HPDE6-E6E7 (cell line): ENCODE data around the gene MTARC2.
"Not testable (repeated sequence)": the region's sequence is repeated elsewhere in the genome, so short reads cannot be mapped to it uniquely, and the experiment has no call there.

Source experiments
- DNase-seq: peaks from one replicate; pipeline ENCODE4 v3.0.0; 2011; ENCODE audit warnings: missing footprints; ENCODE audit errors: extremely low spot score

The MTARC2 gene

GRCh38 chr1:220748089-220748934 is at the start of gene MTARC2:
TSS of gene MTARC2 (plus strand) at chr1:220748322. CDS start at chr1:220748532, 210 bp downstream.
- DNase-seq = peak; percentile 62

DNA sequence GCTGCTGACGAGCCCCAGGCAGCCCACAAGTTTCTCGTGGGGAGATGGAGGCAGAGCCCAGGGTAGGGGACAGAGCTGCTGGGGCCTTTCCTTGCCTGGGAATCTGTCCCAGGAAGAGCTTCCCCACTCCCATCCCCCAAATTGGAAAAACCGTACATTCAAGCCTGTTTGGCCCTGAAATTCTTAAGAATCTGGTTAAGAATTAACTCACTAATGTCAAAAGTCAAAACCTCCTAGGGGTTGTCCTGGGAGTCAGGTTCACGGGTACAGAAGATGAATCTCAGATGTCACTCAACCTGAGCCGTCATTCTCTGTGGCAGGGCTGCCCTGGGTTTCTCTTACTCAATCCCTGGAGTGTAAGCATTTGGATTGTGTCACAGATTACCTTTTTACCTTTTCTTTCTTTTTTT is 49.5 kb upstream of the MTARC2 start:
- no peak for DNase-seq

DNA sequence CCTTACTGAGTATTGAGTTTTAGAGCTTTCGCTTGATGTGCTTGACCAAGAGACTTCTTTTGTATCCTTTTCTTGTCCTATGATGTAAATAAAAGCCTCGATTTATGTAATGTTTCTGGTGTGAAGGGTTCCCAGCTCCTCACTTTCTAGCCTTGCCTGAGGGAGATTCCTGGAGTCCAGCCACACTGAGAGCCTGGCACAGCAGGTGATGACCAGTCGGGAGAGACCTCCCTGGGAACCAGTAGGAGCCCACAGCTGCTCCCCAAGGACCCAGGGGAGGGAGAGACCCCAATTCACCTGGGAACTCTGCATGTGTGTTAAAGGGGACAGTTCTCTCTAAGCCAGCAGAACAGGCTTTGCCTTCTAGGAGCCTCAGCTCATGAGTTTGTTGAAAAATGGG is 49.1 kb upstream of the MTARC2 start:
- DNase-seq = no peak

DNA sequence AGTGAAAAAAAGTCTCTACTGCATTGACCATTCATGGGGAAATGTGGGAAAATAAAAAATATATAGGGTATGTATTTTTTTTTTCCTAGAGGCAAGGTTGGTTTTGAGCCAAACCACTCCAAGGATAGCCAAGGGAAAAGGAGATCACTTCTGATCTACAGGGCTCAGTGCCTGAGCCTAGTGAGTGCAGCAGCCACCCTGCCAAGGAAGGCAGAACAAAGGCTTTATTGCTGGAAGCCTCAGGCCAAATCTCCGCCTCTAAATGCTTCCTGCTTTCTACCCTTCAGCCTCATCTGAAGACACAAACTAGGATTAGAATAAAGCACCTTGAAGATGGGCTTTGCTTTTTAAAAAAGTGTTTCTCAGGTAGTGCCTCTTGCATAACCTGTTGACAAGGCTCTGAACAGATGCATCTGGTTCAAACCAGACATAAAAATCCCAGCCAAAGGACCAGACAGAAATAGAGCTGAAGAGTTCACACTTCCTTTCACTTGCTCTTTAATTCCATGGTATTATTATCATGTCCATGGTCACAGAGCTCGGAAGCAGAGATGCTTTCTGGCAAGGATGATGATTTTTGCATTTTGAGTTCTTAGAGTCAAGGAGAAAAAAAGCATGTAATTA is 47.5 kb upstream of the MTARC2 start:
- DNase-seq = no peak

DNA sequence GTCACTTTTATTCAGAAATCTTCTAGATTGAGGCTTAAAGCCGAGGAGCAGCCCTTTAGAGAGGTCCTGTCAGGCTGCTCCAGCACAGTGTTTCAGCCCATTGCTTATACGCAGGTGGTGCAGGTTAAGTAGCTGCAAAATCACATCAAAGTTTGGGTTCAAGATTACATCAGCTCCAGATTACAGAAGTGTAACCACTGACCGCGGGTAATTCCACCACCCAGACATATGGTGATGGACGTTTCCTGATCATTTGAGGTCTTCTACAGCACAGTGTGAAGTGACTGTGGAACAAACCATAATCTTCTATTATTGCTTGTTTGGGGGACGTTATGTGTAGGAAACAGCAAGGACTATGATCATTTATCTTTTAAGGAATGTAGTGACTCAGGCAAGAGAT is 46.1 kb upstream of the MTARC2 start:
- no peak for DNase-seq

- DNase-seq = no peak
Observed at GRCh38 chr1:220702733-220703270, 45.3 kb upstream of the MTARC2 start.

DNA sequence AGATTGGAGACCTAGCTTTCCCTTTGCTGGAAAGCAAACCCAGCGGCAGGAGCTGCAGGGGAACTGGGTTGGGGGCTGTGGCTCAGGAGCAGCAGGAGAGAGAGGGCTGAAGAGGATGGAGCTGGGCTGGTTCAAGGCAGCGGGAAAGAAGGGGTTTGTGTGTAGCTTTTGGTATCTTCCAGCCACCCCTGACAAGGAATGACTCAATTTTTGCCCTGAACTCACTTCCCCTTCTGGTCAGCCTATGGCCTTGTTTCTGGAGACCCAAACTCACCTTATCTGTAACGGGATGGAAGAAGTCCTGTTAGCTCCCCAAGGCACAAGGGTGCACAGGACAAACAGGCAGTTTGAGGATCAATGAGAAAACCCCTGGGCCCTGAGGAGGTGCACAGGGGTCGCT is 44.8 kb upstream of the MTARC2 start:
- DNase-seq = no peak

- DNase-seq = no peak
Observed at GRCh38 chr1:220705782-220706181, 42.3 kb upstream of the MTARC2 start.

- no peak for DNase-seq
Observed at GRCh38 chr1:220706480-220706879, 41.6 kb upstream of the MTARC2 start.

GRCh38 chr1:220707160-220707559 is 41.0 kb upstream of the MTARC2 start:
- DNase-seq = no peak

DNA sequence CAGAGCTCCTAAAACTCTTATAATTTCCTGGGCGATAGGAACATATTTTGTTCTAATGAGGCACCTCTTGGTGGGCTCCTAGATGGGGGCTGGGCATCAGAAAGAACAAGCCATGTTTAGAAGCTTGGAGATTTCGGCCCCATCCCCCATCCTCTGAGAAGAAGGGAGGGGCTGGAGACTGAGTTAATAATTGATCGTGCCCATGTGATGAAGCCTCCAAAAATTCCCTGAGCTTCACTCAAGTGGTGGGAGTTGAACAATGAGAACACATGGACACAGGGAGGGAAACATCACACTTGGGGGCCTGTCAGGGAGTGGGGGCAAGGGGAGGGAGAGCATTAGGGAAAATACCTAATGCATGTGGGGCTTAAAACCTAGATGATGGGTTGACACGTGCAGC is 39.9 kb upstream of the MTARC2 start:
- DNase-seq = no peak

DNA sequence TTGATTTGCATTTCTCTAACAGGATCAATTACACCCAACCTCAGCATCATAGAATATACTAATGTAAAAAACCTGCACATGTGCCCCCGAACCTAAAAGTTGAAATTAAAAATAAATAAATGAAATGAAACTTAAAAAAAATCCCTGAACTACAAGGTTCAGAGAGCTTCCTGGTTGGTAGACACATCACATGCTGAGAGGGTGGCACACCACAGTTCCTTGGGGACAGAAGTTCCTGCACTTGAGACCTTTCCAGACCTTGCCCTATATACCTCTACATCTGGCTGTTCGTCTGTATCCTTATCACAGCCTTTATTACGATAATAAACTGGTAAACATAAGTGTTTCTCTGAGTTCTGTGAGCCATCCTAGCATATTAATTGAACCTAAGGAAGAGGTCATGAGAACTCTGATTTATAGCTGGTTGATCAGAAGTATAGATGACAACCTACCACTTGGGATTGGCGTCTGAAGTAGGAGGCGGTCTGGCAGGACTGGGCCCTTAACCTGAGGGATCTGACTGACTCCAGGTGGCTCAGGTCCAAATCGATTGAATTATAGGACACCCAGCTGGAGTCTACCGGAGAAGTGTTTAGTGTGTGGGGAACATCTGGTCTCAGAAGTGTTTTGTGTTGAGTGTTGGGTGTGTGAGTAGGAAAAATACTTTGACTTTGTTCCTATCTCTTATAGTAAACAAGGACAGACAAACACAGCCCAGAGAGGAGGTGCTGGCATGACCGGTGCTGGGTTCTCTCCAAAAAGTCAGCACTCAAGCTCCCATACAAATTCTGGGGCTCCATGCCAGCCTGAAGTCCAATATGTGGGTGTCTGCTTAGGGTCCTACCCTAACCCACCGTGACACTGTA is 39.0 kb upstream of the MTARC2 start:
- no peak for DNase-seq

DNA sequence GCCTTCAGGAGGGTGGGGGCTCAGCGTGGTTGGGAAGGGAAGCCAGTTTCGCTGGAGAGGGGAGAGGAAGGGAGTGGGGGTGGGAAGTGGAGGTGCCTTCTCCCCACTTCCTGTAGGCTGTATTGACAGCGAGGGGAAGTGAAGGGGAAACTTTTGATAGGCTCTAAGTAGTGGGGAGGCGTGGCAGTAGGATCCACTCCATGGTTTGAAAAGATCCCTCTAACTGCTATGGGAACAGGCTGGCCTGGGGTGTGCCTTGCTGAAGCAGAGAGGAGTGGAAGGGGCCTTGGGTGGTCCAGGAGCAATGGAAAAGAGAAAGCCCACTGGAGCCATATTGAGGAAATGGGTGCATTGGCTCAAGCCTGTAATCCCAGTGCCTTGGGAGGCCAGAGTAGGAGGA is 37.8 kb upstream of the MTARC2 start:
- no peak for DNase-seq

DNA sequence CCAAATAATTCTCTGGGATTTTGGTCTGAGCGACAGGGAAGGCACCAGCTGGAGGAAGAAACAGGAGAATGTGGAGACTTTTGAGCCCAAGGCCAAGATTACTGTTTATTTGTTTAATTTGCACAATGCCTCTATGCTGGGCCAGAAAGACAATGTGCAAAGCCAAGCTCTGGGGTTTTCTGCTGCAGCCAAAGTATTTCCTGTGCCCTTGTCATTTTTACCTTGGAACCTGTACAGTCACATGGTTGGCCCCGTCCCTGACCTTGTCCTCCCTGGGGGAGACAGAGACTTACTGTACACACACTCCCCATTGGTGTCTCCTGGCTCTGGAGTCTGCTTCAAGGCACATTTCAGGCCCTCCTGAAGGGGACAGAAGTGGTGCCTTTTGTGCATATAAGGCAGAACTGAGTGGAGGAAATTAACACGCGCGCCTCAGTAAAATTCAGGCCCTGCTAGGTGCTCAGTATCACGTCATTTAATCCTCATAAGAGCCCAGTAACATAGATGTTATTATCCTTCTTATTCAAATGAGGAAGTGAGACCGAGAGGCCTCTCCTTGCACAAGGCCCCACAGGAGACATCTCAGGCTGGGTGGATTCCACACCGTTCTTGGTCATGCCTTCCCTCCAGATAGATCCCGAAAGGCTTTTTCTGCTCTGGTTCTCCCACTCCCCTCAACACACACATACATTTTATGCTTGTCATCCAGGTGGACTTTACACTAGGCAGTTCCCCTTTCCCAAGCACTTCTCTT is 36.9 kb upstream of the MTARC2 start:
- no peak for DNase-seq

- not testable (repeated sequence) for DNase-seq
Observed at GRCh38 chr1:220715986-220716385, 32.1 kb upstream of the MTARC2 start.

DNA sequence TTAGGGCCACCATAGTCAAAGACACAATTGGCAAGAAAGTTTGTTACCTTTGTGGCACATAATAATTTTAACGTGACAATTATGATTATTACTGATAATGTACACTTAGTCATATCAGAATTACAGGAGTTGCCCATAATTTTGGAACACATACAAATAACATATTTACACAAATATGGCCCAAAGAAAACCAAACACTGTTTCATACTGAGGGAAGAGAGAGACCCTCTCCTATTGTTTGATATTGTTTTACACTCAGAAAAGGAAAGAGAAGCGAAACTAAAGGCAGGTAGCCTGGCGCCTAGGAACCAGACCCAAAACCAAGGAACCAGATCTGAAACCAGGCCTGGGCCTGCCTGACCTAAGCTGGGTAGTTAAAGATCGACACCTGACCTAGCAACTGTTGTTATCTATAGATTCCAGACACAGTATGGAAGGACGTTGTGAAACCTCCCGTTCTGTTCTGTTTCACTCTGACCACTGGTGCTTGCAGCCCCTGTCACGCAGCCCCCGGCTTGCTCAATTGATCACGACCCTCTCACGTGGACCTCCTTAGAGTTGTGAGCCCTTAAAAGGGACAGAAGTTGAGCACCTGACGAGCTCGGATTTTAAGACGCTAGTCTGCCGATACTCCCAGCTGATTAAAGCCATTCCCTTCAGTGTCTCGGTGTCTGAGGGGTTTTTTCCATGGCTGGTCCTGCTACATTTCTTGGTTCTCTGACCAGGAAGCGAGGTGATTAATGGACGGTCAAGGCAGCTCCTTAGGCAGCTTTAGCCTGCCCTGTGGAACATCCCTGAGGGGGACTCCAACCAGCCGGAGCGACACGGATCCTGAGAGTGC is 30.1 kb upstream of the MTARC2 start:
- no peak for DNase-seq

- DNase-seq = not testable (repeated sequence)
Observed at GRCh38 chr1:220721266-220721665, 26.9 kb upstream of the MTARC2 start.

DNA sequence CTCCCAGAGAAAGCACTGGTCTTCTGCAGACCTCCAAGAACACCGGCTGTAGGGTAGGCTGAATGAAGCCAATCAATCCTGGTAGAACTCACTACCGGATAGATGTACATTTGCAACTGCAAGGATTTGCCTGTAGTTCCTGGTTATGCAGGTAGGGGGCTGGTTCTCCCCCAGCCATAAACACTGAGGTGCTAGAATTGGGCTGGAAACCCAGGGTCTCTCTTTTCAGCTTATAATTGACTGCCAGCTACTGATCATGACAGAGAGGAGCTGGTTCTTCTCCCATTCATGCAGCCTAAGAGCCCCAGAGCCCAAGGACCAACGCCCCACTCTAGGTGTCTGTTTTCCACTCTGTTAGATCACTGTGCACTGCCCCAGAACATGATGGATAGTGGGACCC is 21.5 kb upstream of the MTARC2 start:
- DNase-seq = no peak

DNA sequence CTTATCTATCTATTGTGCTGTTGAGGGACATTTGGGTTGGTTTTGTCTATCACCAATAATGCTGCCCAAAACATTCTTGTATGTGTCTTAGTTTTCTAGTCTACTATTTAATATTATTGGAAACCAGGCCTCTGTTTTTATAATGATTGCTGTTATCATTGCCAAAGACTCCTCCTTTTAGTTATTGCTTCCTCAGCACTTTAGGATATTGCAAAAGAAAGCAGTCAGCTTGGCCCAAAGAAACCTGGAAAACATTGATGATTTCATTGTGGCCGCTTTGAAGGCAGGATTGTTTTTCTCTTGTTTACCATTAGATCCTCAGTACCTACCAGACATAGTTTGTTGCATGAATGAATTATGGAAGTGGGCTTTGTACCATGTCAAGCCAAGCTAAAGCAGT is 20.6 kb upstream of the MTARC2 start:
- DNase-seq = no peak

- no peak for DNase-seq
Observed at GRCh38 chr1:220730486-220730885, 17.6 kb upstream of the MTARC2 start.
